Heart left ventricle (tissue), 16 donors: ENCODE measurements around the gene ACOXL. TPM values are rescaled to one million over a fixed set of nuclear protein-coding genes. Genes with fewer than 3 reads are reported as not detected.
A peak's percentile ranks its signal among the peaks of the same experiment; 100 is the strongest.

Experiments
- ATAC-seq, 4 donors: fragments of 200-7000 bp; cut with Tn5 transposase; one replicate each; pipeline ENCODE4 v1.9.1; 2020 to 2022; ENCODE audit warnings: moderate library complexity in 4 of 4, mild to moderate bottlenecking in 3 of 4, moderate number of reproducible peaks in 1 of 4
- DNase-seq, 5 donors: peaks; one replicate each; pipeline ENCODE4 v3.0.0-alpha.2; 2020
- H3K27ac ChIP-seq, 12 donors: fragments of 200-600 bp; sonication (generic) in 4 of 12; one replicate each; pipeline versions ENCODE4 v1.5.0 to v1.8.0; 2016 to 2022; ENCODE audit warnings: mild to moderate bottlenecking in 2 of 12
- H3K27me3 ChIP-seq, 9 donors: fragments of 200-600 bp; sonication (generic) in 2 of 9; one replicate each; pipeline versions ENCODE4 v1.5.1 to v1.8.0; 2016 to 2022; ENCODE audit warnings: mild to moderate bottlenecking in 3 of 9
- H3K36me3 ChIP-seq, 9 donors: fragments of 200-600 bp; sonication (generic) in 2 of 9; one replicate each; pipeline versions ENCODE4 v1.5.0 to v1.8.0; 2018 to 2022; ENCODE audit warnings: mild to moderate bottlenecking in 2 of 9
- H3K4me1 ChIP-seq, 12 donors: fragments of 200-600 bp; sonication (generic) in 4 of 12; one replicate each; pipeline versions ENCODE4 v1.5.0 to v1.8.0; 2016 to 2022; ENCODE audit warnings: mild to moderate bottlenecking in 3 of 12
- H3K4me3 ChIP-seq, 12 donors: fragments of 200-600 bp; sonication (generic) in 4 of 12; one replicate each; pipeline versions ENCODE4 v1.5.0 to v1.8.0; 2017 to 2022; ENCODE audit warnings: mild to moderate bottlenecking in 9 of 12, moderate library complexity in 4 of 12
- H3K9me3 ChIP-seq, 12 donors: fragments of 200-600 bp; sonication (generic) in 4 of 12; one replicate each; pipeline versions ENCODE4 v1.5.0 to v1.8.0; 2016 to 2022; ENCODE audit warnings: mild to moderate bottlenecking in 1 of 12
- POLR2A ChIP-seq, 2 donors: fragments of 450-650 bp; IDR thresholded peaks; one replicate each; pipeline ENCODE4 v1.6.1; 2017; ENCODE audit warnings: antibody characterized with exemption in 2 of 2, mild to moderate bottlenecking in 2 of 2, moderate library complexity in 2 of 2
- WGBS, 4 donors: extraction: QIAGEN DNeasy Blood & Tissue Kit in 2 of 4; methylation state at CpG; one replicate each; pipeline versions ENCODE4 v1.1.5 to v1.1.7; 2013 to 2018; 5-methylcytosine and 5-hydroxymethylcytosine counted together
- intact Hi-C, 10 donors: fragments of 100-400 bp; cut with DNase I; formaldehyde crosslinking; loops; one replicate each; pipeline versions ENCODE4 v1.11.1 to v1.14.2; 2022
- polyA plus RNA-seq, 2 donors: library from polyadenylated mRNA; stranded (reverse); fragments of 200-250 nt; gene quantifications; one replicate each; pipeline ENCODE4 v1.2.3, GENCODE V29; 2013
- total RNA-seq, 9 donors: library from RNA; depleted of rRNA in 2 of 9; stranded (reverse); fragments of >200 nt in 2 of 9; fragmentation: NEBNext Ultra II Directional in 3 of 9; extraction: Animal tissue kit (Norgen Biotek cat#: 25700) in 3 of 9; gene quantifications; one replicate each; pipeline versions ENCODE4 v1.1.0 to v1.2.4, GENCODE V29; 2016 to 2023
- TF ChIP-seq, protein P1 (sequence below), 12 donors: fragments of 200-600 bp; sonication (generic) in 4 of 12; IDR thresholded peaks; one replicate each; pipeline versions ENCODE4 v1.5.0 to v1.8.0; 2018 to 2022; ENCODE audit warnings: antibody characterized with exemption in 12 of 12, mild to moderate bottlenecking in 5 of 12
- donor health status: ischemic (EF 13 %, LVEDD 7.1; RV severe dilation, severe dysfunction).
- donor health status: healthy with polysubstance abuse.
- donor health status: DM: no; HTN: yes; CAD: no.
- donor health status: DM: no; HTN: no; CAD: no.
- donor health status: ischemic (EF 25% LVEDD 6.9; RV normal size, moderate dysfunction).
- donor health status: ischemic (EF 25% LVEDD 5.7; RV mildly dilated, moderate dysfunction).
- donor health status: healthy.
- donor health status: DM: yes; HTN: yes; CAD: no.
- donor health status: ischemic (EF 35%, LVEDD 5.7; RV mildly dilated, moderate dysfunction).
- donor health status: nonischemic (EF 11% LVEDD 7.7; RV severe dilation, severe dysfunction).
- donor health status: DM: yes; HTN: yes; CAD: no.
- donor health status: PGD.
- donor health status: ischemic (EF 29% LVEDD 5.4; RV normal size, mild dysfunction).
- donor health status: nonischemic (EF 23%, LVEDD 6.1; RV moderate dilation, normal function).

The ACOXL gene
- total and polyA plus RNA-seq, 11 donors = 0.25 TPM; not detected in 10

DNA sequence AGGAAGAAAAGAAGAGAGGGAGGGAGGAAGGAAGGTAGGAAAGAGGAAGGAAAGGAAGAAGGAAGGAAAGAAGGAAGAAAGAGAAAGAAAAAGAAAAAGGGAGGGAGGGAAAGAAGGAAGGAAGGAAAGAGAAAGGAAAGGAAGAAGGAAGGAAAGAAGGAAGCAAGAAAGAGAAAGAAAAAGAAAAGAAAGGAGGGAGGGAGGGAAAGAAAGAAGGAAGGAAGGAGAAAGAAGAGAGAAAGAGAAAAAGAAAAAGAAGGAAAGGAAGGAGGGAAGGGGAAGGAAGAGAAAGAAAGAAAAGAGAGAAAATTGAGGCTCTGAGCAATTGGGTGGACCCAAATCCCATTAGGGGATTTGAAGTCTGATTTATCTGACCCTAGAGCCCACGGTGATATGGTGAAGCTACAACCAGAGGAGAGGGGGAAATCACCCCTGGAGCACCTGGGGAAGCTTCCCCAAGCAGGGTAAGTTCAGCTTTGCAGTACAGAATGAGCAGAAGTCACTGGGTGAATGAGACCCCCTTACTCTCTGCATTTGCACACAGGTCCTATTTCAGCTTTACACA, 210.8 kb downstream of the ACOXL start:
- TF ChIP-seq POLR2A (IDR thresholded peaks at IDR 0.05) = no peak
- TF ChIP-seq, protein P1, sequence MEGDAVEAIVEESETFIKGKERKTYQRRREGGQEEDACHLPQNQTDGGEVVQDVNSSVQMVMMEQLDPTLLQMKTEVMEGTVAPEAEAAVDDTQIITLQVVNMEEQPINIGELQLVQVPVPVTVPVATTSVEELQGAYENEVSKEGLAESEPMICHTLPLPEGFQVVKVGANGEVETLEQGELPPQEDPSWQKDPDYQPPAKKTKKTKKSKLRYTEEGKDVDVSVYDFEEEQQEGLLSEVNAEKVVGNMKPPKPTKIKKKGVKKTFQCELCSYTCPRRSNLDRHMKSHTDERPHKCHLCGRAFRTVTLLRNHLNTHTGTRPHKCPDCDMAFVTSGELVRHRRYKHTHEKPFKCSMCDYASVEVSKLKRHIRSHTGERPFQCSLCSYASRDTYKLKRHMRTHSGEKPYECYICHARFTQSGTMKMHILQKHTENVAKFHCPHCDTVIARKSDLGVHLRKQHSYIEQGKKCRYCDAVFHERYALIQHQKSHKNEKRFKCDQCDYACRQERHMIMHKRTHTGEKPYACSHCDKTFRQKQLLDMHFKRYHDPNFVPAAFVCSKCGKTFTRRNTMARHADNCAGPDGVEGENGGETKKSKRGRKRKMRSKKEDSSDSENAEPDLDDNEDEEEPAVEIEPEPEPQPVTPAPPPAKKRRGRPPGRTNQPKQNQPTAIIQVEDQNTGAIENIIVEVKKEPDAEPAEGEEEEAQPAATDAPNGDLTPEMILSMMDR (IDR thresholded peaks at IDR 0.05) = no peak
- intact Hi-C loops = loop anchor here in 1 of 10 donors (5.0 kb wide), 1 partner anchor 49 kb away; no protein-coding TSS in a partner anchor
- WGBS, 4 donors = 73 to 85% (median 78%) methylated on average over 1 of the region's 1 CpG
- ATAC-seq = no peak
- Histone ChIP-seq H3K4me3 (no peak overlapping the region), H3K9me3 (no peaks in the 10 kb centered on the region), H3K27me3 (peaks cover 0 to 1% (median 0%) of the 10 kb centered on the region in 9 donors), H3K27ac (no peak overlapping the region), H3K4me1 (peaks cover 0 to 10% (median 6%) of the 10 kb centered on the region in 12 donors), H3K36me3 (no peaks in the 10 kb centered on the region)
- no peak for DNase-seq

DNA sequence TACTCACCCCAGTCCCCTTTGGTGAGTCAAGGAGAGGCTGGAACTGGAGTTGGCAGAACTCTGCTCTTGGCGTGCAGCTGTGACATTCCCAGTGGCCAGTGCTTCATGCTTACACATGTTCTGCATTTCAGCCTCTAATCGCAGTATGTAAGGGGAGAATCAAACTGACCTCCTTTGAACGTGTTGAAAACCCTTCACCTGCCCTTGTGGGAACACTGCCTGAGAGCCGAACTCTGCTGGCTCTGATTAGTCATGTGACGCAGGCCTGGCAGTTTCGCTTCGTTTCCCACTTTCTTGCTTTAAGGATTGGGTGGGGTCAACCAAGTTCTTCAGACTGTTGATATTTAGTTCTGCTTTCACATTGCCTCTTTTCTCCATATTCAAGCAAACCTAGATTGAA, 214.5 kb downstream of the ACOXL start:
- intact Hi-C loops = no loop called here
- DNase-seq (peak in 1 of 5 donors; percentile 40), ATAC-seq (peak; percentile 50 to 77 (median 54))
- Histone ChIP-seq H3K36me3 (no peaks in the 10 kb centered on the region), H3K27ac (no peak overlapping the region), H3K9me3 (no peaks in the 10 kb centered on the region), H3K27me3 (no peaks in the 10 kb centered on the region), H3K4me3 (no peak overlapping the region), H3K4me1 (peaks cover 0 to 14% (median 7%) of the 10 kb centered on the region in 12 donors)
- WGBS, 4 donors = 40 to 57% (median 48%) methylated on average over 7 of the region's 7 CpGs
- TF ChIP-seq, protein P1 (IDR thresholded peaks at IDR 0.05) = no peak
- TF ChIP-seq POLR2A (IDR thresholded peaks at IDR 0.05) = no peak

DNA sequence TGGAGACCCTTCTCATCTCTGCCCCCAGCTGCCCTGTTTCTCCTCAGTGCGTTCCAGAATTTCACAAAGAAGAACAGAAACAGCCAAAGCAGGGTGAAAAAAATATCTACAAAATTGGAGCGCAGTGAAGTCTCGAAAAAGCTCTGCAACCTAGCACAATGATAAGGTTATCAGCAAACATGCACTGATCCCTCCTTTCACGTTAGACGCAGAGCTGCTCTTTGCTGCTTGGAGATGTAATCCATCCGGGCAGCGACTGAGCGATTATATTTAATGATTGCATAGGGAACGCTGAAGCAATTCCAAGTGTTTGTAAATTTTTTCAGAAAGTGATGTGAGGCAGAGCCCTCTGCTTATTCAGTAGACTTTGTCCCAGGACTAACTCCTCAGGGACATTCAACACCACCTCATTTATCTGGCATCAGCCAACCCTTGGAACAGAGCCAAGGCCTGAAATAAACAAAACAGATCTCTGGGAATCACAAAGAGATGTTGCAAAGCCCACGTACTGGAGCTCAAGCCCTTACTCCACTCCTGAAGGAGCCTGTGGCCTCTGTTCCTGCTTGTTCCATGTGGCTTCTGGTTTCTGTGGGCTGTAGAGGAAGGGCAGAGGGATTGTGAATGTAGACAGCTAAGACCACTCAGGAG, 215.8 kb downstream of the ACOXL start:
- Histone ChIP-seq H3K27me3 (no peaks in the 10 kb centered on the region), H3K4me3 (no peak overlapping the region), H3K9me3 (no peaks in the 10 kb centered on the region), H3K36me3 (no peaks in the 10 kb centered on the region), H3K27ac (no peak overlapping the region), H3K4me1 (peaks cover 0 to 14% (median 7%) of the 10 kb centered on the region in 12 donors)
- ATAC-seq (peak in 3 of 4 donors; percentile 16 to 37 (median 18)), DNase-seq (no peak)
- intact Hi-C loops = no loop called here
- no peak for TF ChIP-seq POLR2A (IDR thresholded peaks at IDR 0.05)
- TF ChIP-seq, protein P1 (IDR thresholded peaks at IDR 0.05) = no peak
- 18 to 34% (median 25%) methylated on average over 10 of the region's 10 CpGs for WGBS, 4 donors

DNA sequence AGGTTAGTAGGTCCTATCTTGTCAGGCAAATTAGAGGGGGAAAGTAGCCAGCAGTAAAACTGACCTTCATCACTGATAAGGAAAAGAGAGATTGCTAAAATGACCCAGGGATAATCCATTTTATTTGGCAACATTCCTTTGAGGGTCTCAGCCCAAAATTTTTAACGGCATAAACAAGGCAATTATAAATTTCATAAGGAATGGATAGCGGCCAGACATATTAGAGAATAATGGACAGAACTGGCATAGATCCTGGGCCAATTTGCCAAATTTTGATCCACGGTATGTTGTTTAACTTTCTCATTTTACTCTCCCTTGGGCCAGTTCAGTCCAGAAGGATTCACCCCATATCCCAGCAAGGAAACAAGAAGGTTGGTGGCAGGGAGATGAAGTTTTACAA, 217.9 kb downstream of the ACOXL start:
- 77 to 87% (median 79%) methylated on average over 3 of the region's 3 CpGs for WGBS, 4 donors
- TF ChIP-seq, protein P1 (IDR thresholded peaks at IDR 0.05) = no peak
- TF ChIP-seq POLR2A (IDR thresholded peaks at IDR 0.05) = no peak

More for the DNA sequence above, 217.9 kb downstream of the ACOXL start:
- no peak overlapping the region for H3K27ac ChIP-seq
- no peaks in the 10 kb centered on the region for H3K27me3 ChIP-seq
- intact Hi-C loops = loop anchor here in 1 of 10 donors (5.0 kb wide), 1 partner anchor 83 kb away; no protein-coding TSS in a partner anchor
- DNase-seq = no peak
- no peaks in the 10 kb centered on the region for H3K9me3 ChIP-seq
- ATAC-seq = no peak
- H3K4me3 ChIP-seq = no peak overlapping the region
- peaks cover 0 to 14% (median 7%) of the 10 kb centered on the region in 12 donors for H3K4me1 ChIP-seq
- no peaks in the 10 kb centered on the region for H3K36me3 ChIP-seq
